Endothelial cell of umbilical vein (primary cell): ENCODE data around the gene ODAD4. TPM values are rescaled to one million over a fixed set of nuclear protein-coding genes. Genes with fewer than 3 reads are reported as not detected.

ENCODE experiments used
- BruUV-seq: library from RNA; stranded (reverse); fragments of 400-500 nt; replicated peaks from 2 replicates; lab custom pipeline; 2021; lab: Mats Ljungman, UMichigan
- CTCF ChIA-PET: fragments of 300-600, 350-600 bp; sonication (Branson Sonifier 250); formaldehyde crosslinking; loops from one replicate; lab custom pipeline; 2021; ENCODE audit warnings: antibody characterized with exemption, inconsistent platforms; lab: Charles Lee
- POLR2A ChIA-PET: fragments of 300-600, 350-600 bp; sonication (Branson Sonifier 250); formaldehyde crosslinking; loops from one replicate; lab custom pipeline; 2021; ENCODE audit warnings: antibody characterized with exemption, inconsistent platforms; lab: Charles Lee
- DNase-seq: peaks from one replicate; pipeline ENCODE4 v3.0.0-alpha.2; 2011; ENCODE audit warnings: low read depth, low spot score
- FAIRE-seq: peaks from 2 replicates; lab custom pipeline; 2011; peaks lifted over from hg19 to GRCh38; lab: Jason Lieb, UNC
- H2AFZ ChIP-seq: 2 replicates; pipeline ENCODE4 v1.6.0; 2012; ENCODE audit warnings: low read depth, low read length, control low read depth, inconsistent platforms
- H3K27ac ChIP-seq: 2 replicates; pipeline ENCODE4 v1.5.1; 2011; ENCODE audit warnings: low read depth, mild to moderate bottlenecking, control low read depth, low read length, moderate library complexity; ENCODE audit not compliant: insufficient read depth
- H3K27me3 ChIP-seq, 2 experiments: 2 replicates each; pipeline versions ENCODE4 v1.6.0 to v1.6.1; 2011; ENCODE audit warnings: low read length in 2 of 2, mixed read lengths in 1 of 2; ENCODE audit not compliant: control insufficient read depth in 2 of 2, insufficient read depth in 2 of 2
- H3K36me3 ChIP-seq, 2 experiments: 2 replicates in 1 of 2; 3 replicates in 1 of 2; pipeline ENCODE4 v1.5.1; 2011; ENCODE audit warnings: low read length in 2 of 2, mild to moderate bottlenecking in 1 of 2, moderate library complexity in 1 of 2; ENCODE audit not compliant: control insufficient read depth in 2 of 2, insufficient read depth in 2 of 2; ENCODE audit errors: extremely low read depth in 1 of 2
- H3K4me1 ChIP-seq: 3 replicates; pipeline ENCODE4 v1.5.1; 2011; ENCODE audit warnings: mild to moderate bottlenecking, low read length; ENCODE audit not compliant: control insufficient read depth, insufficient read depth; ENCODE audit errors: extremely low read depth
- H3K4me2 ChIP-seq: 2 replicates; pipeline ENCODE4 v1.6.1; 2011; ENCODE audit warnings: low read length, control low read depth, mixed read lengths; ENCODE audit not compliant: insufficient read depth
- H3K4me3 ChIP-seq, 3 experiments: fragments of 200-600 bp in 1 of 3; sonication (generic), shearing (Covaris generic) in 1 of 3; replicated peaks in 1 of 3; 2 replicates each; pipeline ENCODE4 v1.5.1; 2011 to 2016; ENCODE audit warnings: control low read depth in 3 of 3, low read length in 3 of 3, mild to moderate bottlenecking in 2 of 3, inconsistent platforms in 1 of 3, low read depth in 1 of 3, moderate library complexity in 1 of 3; ENCODE audit not compliant: insufficient read depth in 1 of 3
- H3K79me2 ChIP-seq: 2 replicates; pipeline ENCODE4 v1.6.0; 2012; ENCODE audit warnings: low read length, inconsistent platforms; ENCODE audit not compliant: control insufficient read depth, insufficient read depth
- H3K9ac ChIP-seq: replicated peaks from 2 replicates; pipeline ENCODE3; 2011; ENCODE audit warnings: low read length, control low read depth; ENCODE audit not compliant: insufficient read depth; ENCODE audit errors: extremely low read depth
- H3K9me1 ChIP-seq: replicated peaks from 3 replicates; pipeline ENCODE4 v1.6.0; 2011; ENCODE audit warnings: mild to moderate bottlenecking, low read length; ENCODE audit not compliant: control insufficient read depth, insufficient read depth; ENCODE audit errors: extremely low read depth
- H3K9me3 ChIP-seq: replicated peaks from 2 replicates; pipeline ENCODE4 v1.5.1; 2012; ENCODE audit warnings: low read length, inconsistent platforms; ENCODE audit not compliant: control insufficient read depth, insufficient read depth
- H4K20me1 ChIP-seq: replicated peaks from 2 replicates; pipeline ENCODE3; 2011; ENCODE audit warnings: mild to moderate bottlenecking, low read length; ENCODE audit not compliant: control insufficient read depth, insufficient read depth; ENCODE audit errors: extremely low read depth
- CTCF ChIP-seq, 2 donors: IDR thresholded peaks; 1 replicate in 1 of 2; 2 replicates in 1 of 2; pipeline ENCODE4 v1.5.1; 2011; ENCODE audit warnings: low read length in 2 of 2, mild to moderate bottlenecking in 2 of 2, moderate library complexity in 2 of 2, control low read depth in 1 of 2, inconsistent platforms in 1 of 2, low read depth in 1 of 2; ENCODE audit not compliant: insufficient read depth in 1 of 2; ENCODE audit errors: extremely low read depth in 1 of 2
- EZH2 ChIP-seq: IDR thresholded peaks from 2 replicates; pipeline ENCODE4 v1.6.1; 2012; ENCODE audit warnings: borderline replicate concordance, low read depth, mild to moderate bottlenecking, moderate library complexity, low read length, inconsistent platforms; ENCODE audit not compliant: severe bottlenecking
- FOS ChIP-seq: IDR thresholded peaks from 2 replicates; pipeline ENCODE4 v1.6.1; 2011; ENCODE audit warnings: mild to moderate bottlenecking, low read length, moderate library complexity, borderline replicate concordance; ENCODE audit not compliant: insufficient read depth
- GATA2 ChIP-seq: IDR thresholded peaks from 2 replicates; pipeline ENCODE4 v1.7.0; 2011; ENCODE audit warnings: low read depth, mild to moderate bottlenecking, moderate library complexity, mixed read lengths, low read length; ENCODE audit not compliant: insufficient read length, insufficient read depth
- JUN ChIP-seq: IDR thresholded peaks from 2 replicates; pipeline ENCODE4 v1.6.1; 2011; ENCODE audit warnings: borderline replicate concordance, low read depth; ENCODE audit not compliant: insufficient read length, insufficient read depth
- MAX ChIP-seq: IDR thresholded peaks from 2 replicates; pipeline ENCODE4 v1.6.1; 2011; ENCODE audit not compliant: insufficient read depth, insufficient read length
- MYC ChIP-seq: IDR thresholded peaks from one replicate; pipeline ENCODE4 v1.6.1; 2011; ENCODE audit warnings: mild to moderate bottlenecking, low read depth, low read length
- POLR2A ChIP-seq: IDR thresholded peaks from 2 replicates; pipeline ENCODE4 v1.6.1; 2012; ENCODE audit warnings: low read depth, mild to moderate bottlenecking, control low read depth, low read length
- POLR2AphosphoS5 ChIP-seq: IDR thresholded peaks from 2 replicates; pipeline ENCODE4 v1.6.1; 2012; ENCODE audit warnings: low read depth, mild to moderate bottlenecking, control low read depth, low read length, moderate library complexity; ENCODE audit not compliant: insufficient read depth
- dilution Hi-C: fragments of 300-500 bp; cut with MboI; formaldehyde crosslinking; loops from one replicate; pipeline ENCODE4 v1.15.0; 2019; ENCODE audit warnings: low sequenced_read_pairs; ENCODE audit not compliant: extremely low pct_ligation_motif_present
- intact Hi-C: fragments of 100-400 bp; cut with micrococcal nuclease; formaldehyde crosslinking; loops from one replicate; pipeline ENCODE4 v1.10.0; 2022
- polyA plus RNA-seq, 4 experiments: library from polyadenylated mRNA; depleted of rRNA in 3 of 4; stranded (reverse) in 3 of 4; unstranded in 1 of 4; fragments of >200 nt; gene quantifications; 2 replicates each; pipeline versions ENCODE4 v1.2.1 to v1.2.3, GENCODE V29; 2011 to 2012; ENCODE audit warnings: missing spikeins in 1 of 4
- total RNA-seq: library from RNA; stranded (reverse); gene quantifications from 2 replicates; pipeline ENCODE4 v1.2.3, GENCODE V29; 2021

The ODAD4 gene
- total and polyA plus RNA-seq, 2 donors (not counting 3 experiments of a cell fraction or from before 2014, with no cell fraction given), result 0.19 to 1.0 TPM

- Histone ChIP-seq H3K9me3 (no peaks in the 10 kb centered on the region), H3K27ac (no peak overlapping the region), H3K4me2 (no peak overlapping the region), H3K4me3 (no peak overlapping the region), H3K79me2 (peaks cover 32% of the 10 kb centered on the region), H3K36me3 (no peaks in the 10 kb centered on the region), H3K27me3 (no peaks in the 10 kb centered on the region), H4K20me1 (no peaks in the 10 kb centered on the region), H3K9ac (no peak overlapping the region), H2AFZ (no peak overlapping the region), H3K4me1 (peaks cover 20% of the 10 kb centered on the region), H3K9me1 (no peaks in the 10 kb centered on the region)
- TF ChIP-seq GATA2, result no peak
- no peak for TF ChIP-seq CTCF (IDR thresholded peaks at IDR 0.05; ENCODE audit: extremely low read depth in 1 of 2, insufficient read depth in 1 of 2, low read depth in 1 of 2, low read length in 2 of 2)
- no peak for TF ChIP-seq FOS
- no peak for DNase-seq
- ChIA-PET CTCF (interaction anchor here (0.7 to 1.7 kb wide), 3 partner anchors 9 to 35 kb away, joined by 4 to 6 read pairs (median 5); partner anchors contain the start of gene ODAD4), POLR2A (no interaction called here)
- BruUV-seq, result no TSS peak
- dilution Hi-C loops, result no loop called here
- intact Hi-C loops, result no loop called here
- no peak for FAIRE-seq
Observed at GRCh38 chr17:41920580-41920955, 9.8 kb upstream of the ODAD4 start.

GRCh38 chr17:41925991-41926590, 4.3 kb upstream of the ODAD4 start:
- no peak overlapping the region for H3K4me2 ChIP-seq
- FAIRE-seq (no peak), DNase-seq (no peak)
- no peak overlapping the region for H2AFZ ChIP-seq
- no peaks in the 10 kb centered on the region for H4K20me1 ChIP-seq
- ChIA-PET CTCF (no interaction called here), POLR2A (no interaction called here)
- H3K4me3 ChIP-seq, result no peak overlapping the region
- dilution Hi-C loops, result no loop called here
- no peaks in the 10 kb centered on the region for H3K36me3 ChIP-seq
- H3K79me2 ChIP-seq, result no peaks in the 10 kb centered on the region
- H3K9me1 ChIP-seq, result no peaks in the 10 kb centered on the region
- no peak overlapping the region for H3K27ac ChIP-seq
- no peak overlapping the region for H3K9ac ChIP-seq
- peaks cover 8% of the 10 kb centered on the region for H3K4me1 ChIP-seq
- TF ChIP-seq POLR2A (no peak), MYC (no peak), POLR2AphosphoS5 (no peak), EZH2 (no peak), GATA2 (no peak), MAX (no peak), FOS (no peak), CTCF (IDR thresholded peaks at IDR 0.05; ENCODE audit: extremely low read depth in 1 of 2, insufficient read depth in 1 of 2, low read depth in 1 of 2, low read length in 2 of 2) (no peak), JUN (no peak)
- intact Hi-C loops, result no loop called here
- H3K27me3 ChIP-seq, result no peaks in the 10 kb centered on the region
- BruUV-seq, result no TSS peak
- no peaks in the 10 kb centered on the region for H3K9me3 ChIP-seq
